ENCODE results near the gene TMTC1.

- no peak for TF ChIP-seq CTCF (IDR thresholded peaks at IDR 0.05; ENCODE audit: low read length)
- TF ChIP-seq EZH2 (IDR thresholded peaks at IDR 0.05; ENCODE audit: borderline replicate concordance, low read length): no peak
Observed at GRCh38 chr12:29762637-29763300, 21.0 kb downstream of the TMTC1 start.

Measured in OCI-LY1 (cell line).